Measurements from ENCODE around the gene IGSF6.
"Not testable (repeated sequence)": the region's sequence is repeated elsewhere in the genome, so short reads cannot be mapped to it uniquely, and the experiment has no call there.

Gene IGSF6

DNA sequence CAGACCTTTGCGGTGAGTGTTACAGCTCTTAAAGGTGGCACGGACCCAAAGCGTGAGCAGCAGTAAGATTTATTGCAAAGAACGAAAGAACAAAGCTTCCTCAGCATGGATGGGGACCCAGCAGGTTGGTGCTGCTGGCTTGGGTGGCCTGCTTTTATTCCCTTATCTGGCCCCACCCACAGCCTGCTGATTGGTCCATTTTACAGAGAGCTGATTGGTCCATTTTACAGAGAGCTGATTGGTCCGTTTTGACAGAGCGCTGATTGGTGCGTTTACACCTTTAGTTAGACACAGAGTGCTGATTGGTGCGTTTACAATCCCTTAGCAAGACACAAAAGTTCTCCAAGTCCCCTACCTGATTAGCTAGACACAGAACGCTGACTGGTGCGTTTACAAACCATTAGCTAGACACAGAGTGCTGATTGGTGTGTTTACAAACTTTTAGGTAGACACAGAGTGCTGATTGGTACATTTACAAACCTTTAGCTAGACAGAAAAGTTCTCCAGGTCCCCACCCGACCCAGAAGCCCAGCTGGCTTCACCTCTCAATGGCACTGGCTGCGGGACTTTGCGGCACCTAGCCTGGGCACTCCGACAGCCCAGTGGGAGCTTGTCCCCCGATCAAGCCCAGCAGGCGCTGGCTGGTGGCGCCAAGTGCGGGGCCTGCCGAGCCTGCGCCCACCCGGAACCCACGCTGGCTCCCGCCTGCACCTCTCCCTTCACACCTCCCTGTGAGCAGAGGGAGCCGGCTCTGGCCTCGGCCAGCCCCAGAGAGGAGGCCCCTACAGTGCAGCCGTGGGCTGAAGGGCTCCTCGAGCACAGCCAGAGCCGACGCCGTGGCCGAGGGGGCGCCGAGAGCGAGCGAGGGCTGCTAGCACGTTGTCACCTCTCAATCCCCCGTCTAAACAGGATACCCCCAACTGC, 22.5 kb downstream of the IGSF6 start:
- not testable (repeated sequence) for DNase-seq (ENCODE audit: low read depth, low spot score)

DNA sequence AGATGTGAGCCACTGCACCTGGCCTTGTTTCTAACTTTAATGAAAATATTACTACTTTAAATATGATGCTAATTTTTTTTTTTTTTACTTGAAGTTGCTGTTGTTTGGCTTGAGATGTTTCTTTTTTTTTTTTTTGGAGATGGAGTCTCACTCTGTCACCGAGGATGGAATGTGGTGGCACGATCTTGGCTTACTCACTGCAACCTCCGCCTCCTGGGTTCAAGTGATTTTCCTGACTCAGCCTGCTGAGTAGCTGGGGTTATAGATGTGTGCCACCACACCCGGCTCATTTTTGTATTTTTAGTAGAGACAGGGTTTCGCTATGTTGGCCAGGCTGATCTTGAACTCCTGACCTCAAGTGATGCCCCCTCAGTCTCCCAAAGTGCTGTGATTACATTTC, 23.6 kb downstream of the IGSF6 start:
- no peak for DNase-seq (ENCODE audit: low read depth, low spot score)

DNA sequence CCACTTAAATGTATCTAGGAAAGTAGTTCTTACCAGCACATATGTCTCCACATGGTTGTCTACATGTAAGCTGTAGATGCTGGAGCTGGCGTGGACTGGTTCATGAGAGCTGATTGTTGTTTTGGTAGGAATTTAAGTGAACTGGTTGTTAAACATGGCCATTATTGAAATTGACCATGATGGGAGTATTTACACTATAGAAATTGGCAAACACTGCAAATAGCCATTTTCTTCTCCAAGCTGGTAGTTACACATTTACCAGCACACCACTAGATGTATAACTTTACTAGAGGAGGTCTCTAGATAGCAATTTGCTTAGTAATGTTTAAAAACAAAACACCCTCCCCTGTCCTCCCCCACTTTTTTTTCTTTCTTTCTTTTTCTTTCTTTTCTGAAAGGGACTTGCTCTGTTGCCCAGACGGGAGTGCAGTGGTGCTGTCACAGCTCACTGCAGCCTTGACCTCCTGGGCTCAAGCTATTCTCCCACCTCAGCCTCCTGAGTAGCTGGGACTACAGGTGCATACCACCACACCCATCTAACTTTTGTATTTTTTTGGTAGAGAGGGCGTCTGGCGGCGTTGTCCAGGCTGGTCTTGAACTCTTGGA, 24.2 kb downstream of the IGSF6 start:
- DNase-seq (ENCODE audit: low read depth, low spot score): no peak

DNA sequence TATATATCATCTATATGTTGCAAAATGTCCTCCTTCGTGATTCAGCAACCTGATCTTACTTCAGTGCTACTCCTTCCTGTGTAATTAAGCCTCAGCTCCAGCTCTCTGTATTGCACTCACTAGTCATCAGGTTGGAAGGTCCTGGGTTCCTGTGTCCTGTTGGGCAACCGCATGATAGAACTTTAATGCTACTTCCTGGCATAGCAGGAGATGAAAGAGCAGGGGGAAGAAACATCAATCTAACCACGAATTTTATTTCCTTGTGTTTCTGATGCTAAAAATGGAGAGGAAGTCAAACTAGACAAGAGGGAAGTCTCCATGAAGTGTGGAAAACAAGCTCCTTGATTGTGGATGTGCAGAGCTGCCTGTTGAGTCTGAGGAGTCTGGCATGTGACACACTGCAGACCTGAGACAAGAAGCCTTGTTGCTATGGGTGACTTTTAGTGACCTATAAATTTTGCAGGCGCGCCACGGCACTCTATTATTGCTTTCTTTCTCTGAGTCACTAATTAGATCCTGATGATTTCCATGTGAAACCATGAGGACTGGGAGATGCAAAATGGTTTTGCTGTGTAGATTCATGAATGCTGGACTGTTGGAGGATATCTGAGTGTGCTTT, 25.6 kb downstream of the IGSF6 start:
- DNase-seq (ENCODE audit: low read depth, low spot score): no peak

DNA sequence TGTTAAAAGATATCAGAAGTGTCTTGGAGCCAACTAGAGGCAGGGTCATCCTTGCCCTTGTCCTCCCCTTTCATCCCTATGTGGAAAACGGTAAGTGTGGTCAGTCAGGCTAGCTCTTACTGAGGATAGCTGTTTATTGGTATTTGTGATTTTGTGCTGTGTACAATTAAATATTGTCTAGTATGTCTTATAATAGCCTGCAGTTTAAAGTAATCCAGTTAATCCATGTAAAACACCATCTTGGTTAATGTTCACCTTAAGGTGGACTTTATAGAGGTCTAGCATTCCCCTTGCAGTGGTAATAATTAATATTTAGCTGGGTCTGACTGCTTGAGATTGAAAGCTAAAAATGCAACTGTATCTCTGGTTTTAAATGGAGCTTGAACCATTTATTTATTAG, 27.4 kb downstream of the IGSF6 start:
- DNase-seq (ENCODE audit: low read depth, low spot score): no peak

DNA sequence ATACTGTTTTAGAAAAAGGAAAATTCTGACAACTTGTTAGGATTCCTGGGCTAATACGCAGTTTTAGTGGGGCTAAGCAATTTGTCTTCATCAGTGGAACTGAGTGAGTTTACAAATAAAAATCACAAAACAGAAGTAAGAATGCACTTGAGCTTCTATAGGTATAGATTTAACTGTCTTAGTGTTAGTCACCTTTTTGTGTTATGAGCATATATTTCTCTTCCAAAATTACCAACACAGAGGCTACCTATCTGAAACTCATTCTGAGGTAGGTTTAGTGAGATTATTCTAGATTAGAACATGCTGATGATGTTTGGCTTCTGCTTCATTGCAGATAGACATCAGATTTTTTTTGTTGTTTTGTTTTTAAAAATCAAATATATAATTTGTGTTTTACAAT, 29.9 kb downstream of the IGSF6 start:
- DNase-seq (ENCODE audit: low read depth, low spot score): no peak

DNA sequence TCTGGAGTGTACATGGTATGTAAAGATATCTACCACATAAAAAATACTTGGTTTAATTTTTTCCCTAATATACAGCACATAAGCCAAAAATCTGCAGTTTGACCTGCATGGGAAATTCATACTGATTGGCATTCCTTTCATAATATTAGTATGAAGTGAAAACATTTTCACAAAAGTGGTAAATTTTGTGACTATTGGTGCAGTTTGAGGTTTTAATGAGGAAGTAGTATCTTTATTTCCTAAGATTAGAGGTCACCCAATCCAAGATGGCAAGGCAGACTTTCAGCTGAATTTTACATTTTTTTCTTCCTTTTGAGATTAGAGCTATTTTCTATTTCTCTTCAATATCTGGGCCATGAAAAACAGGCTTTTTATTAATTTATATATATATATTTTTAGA, 31.8 kb downstream of the IGSF6 start:
- no peak for DNase-seq (ENCODE audit: low read depth, low spot score)

DNA sequence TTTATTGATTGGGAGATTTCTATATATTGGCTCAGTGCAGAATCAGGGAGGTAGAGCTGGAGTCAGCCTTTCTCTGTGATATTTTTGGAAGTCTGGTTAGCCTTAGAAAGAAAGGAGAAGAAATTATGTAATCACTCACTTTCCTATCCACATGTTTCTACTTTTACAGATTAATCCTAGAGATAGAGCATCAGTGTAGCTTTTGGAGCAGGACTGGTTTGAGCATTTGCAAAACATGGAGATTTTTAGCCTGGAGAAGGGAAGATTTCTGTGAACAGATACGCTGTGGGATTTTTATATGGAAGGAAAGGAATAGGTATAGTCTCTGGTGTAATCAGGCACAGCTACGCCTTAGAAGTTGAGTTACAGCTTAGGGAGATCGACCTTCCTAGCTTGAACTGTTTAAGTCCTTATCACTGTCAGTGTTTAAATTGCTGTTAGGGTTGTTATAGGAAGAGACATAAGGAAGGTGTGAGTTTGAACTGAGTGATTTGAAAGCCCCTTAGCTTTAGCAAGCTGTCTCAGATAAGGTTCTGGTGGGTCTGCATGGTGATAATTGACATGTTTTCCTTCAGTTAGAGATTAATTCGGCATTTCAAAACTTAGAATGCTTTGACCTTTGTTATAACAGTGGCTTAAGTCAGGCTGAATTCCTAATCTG, 32.5 kb downstream of the IGSF6 start:
- no peak for DNase-seq (ENCODE audit: low read depth, low spot score)

DNA sequence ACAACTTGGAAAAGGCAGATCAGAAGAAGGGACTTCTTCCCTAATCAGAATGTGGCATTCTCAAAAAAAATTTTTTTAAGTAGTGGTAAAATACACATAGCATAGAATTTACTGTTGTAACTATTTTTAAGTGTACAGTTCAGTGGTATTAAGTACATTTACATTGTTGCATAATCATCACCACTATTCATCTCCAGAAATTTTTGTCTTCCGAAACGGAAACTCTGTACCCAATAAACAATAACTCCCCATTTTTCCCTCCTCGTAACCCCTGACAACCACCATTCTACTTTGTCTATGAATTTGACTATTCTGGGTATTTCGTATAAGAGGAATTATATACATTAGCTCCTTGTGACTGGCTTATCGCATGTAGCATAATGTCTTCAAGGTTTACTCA, 34.1 kb downstream of the IGSF6 start:
- no peak for DNase-seq (ENCODE audit: low read depth, low spot score)

DNA sequence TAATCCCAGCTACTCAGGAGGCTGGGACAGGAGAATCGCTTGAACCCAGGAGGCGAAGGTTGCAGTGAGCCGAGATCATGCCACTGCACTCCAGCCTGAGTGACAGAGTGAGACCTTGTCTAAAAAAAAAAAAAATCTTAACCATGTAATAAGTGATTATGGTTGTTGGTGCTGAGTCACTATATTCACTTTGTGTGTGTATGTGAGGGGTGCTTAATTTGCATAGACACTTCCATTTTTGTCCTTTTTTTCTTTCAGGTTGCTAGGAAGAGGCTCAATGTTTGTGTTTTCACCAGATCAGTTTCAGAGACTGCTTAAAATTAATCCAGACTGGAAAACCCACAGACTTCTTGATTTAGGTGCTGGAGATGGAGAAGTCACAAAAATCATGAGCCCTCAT, 34.8 kb downstream of the IGSF6 start:
- no peak for DNase-seq (ENCODE audit: low read depth, low spot score)

DNA sequence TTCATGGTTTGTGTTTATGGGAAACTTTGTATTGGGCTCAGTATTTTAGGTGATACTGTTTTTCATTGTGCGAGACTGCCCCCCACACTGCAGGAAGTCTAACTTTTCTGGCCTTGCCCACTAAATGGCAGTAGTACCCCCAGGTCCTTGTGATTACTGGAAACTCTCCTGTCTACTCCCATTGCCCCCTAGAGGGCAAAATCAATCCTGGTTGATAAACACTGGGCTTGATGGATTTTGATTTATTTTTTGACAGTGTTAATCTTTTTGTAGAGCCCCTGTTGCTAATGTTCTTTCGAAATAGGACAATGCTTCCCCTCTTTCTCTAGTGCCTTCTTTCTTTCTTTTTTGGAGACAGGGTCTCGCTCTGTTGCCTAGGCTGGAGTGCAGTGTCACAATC, 37.5 kb downstream of the IGSF6 start:
- DNase-seq (ENCODE audit: low read depth, low spot score): no peak

DNA sequence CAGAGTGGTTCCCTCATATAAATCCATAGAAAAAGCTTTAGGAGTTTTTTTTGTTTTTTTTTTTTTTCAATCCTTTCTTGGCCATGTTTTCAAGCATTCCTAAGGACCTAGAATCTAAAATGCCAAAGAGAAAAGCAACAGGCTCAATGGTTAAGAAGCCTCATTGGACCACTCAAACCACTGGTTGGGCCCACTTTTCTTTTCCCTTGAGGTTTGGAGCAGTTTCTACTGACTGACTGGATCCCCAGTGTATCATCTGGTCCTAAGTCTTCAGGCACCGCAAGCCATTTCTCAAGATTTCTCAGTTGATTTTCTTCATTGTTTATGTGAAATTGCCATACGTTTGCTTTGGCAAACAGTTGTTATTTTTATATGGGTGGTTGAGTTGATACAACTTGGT, 38.6 kb downstream of the IGSF6 start:
- no peak for DNase-seq (ENCODE audit: low read depth, low spot score)

DNA sequence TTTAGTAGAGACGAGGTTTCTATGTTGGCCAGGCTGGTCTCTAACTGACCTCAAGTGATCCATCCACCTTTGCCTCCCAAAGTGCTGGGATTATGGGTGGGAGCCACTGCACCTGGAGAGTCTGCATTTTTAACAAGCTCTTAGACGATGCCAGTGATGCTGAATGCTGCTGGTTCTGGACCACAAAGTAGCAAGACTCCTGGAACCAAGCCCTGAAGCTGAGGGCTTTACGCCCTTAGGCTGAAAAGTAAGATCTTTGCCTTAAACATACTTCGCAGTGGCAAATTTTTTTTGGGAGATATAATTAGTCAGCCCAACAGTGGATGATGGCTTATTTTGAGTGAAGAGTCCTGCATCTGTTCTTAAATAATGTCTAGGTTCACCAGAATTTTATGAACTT, 39.0 kb downstream of the IGSF6 start:
- no peak for DNase-seq (ENCODE audit: low read depth, low spot score)

DNA sequence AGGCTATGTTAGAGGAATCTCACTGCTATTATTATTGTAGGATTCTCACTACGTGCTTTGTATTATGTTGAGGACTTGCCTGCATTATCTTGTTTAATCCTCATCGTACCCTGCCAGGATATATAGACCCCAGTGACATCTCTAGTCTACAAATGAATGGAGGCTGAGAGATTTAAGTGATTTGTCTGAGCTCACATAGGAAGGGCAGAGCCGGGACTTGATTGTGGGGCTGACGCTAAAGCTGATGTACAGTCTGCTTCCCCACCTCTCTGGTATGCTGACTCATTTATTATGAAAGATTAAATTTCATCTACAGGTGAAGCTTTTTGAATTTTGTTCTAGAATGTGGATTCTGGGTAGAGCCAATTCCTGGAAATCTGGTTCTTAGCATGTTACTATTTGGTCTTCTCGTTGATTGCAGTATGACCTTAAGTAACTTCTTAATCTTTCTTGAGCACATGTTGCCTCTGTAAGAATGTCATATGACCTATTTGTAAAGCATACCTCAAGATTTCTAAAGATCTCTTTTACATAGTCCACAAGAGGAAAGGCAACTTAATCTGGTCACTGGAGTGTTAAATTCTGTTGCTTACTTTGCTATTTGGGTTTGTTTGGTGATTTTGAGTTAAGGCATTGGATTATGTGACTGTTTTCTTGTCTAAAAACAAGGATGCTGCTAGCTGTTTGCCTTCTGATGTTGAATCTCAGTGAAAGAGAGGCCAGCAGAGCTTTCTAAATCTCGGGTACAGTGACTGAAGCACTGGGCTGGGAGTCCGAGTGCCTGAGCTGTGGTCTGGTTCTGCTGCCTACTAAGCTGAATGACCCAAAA, 40.6 kb downstream of the IGSF6 start:
- no peak for DNase-seq (ENCODE audit: low read depth, low spot score)

DNA sequence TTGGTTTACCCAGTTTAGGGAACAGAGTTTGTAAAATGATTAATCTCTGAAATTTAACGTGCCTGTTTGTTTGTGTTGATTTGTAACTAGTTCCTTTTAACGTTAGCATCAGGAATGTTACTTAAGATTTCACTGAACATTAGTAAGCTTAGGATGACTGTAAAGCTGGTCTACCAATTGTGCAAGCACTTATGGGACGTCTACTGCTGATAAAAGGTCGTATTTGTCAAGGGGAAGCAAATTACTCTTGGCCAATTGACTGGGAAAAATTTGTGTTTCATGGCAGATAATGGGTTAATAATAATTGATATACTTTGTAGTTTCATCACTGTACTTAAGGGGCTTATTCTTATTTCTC, 41.2 kb downstream of the IGSF6 start:
- no peak for DNase-seq (ENCODE audit: low read depth, low spot score)

DNA sequence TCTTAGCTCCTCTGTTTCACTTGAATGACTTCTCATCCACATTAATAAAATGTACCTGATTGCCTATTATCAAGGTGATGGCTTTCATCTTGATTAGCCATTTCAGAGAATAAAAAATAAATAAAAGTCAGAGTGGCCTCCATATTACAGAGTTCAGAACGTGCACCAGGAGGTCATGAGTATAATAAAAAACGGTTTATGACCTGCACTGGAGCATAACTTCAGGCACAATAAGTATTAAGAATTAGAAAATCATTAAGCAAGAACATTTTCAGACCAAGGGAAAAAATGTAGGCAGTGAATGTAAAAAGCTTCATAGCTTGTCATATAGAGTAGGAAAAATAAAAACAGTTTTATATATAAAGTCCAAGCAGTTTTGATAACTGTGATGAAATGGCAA, 41.6 kb downstream of the IGSF6 start:
- no peak for DNase-seq (ENCODE audit: low read depth, low spot score)

DNA sequence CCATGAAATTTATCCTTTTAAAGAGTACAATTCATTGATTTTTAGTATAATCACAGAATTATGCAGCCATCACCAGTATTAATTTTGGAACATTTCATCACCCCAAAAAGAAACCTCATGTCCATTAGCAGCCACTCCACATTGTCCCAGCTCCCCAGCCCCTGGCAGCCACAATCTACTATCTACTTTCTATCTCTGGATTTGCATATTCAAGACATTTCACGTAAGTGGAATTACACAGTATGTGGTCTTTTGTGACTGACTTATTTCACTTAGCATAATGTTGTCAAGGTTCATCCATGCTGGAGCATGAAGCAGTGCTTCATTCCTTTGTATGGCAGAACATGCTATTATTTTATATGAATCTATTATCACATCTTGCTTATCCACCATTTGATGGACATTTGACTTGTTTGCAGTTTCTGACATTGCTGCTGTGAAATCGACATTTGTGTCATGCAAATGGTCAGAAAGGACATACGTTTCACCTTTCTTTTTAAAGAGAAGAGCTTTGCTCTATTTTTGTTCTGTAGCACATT, 42.3 kb downstream of the IGSF6 start:
- DNase-seq (ENCODE audit: low read depth, low spot score): no peak

DNA sequence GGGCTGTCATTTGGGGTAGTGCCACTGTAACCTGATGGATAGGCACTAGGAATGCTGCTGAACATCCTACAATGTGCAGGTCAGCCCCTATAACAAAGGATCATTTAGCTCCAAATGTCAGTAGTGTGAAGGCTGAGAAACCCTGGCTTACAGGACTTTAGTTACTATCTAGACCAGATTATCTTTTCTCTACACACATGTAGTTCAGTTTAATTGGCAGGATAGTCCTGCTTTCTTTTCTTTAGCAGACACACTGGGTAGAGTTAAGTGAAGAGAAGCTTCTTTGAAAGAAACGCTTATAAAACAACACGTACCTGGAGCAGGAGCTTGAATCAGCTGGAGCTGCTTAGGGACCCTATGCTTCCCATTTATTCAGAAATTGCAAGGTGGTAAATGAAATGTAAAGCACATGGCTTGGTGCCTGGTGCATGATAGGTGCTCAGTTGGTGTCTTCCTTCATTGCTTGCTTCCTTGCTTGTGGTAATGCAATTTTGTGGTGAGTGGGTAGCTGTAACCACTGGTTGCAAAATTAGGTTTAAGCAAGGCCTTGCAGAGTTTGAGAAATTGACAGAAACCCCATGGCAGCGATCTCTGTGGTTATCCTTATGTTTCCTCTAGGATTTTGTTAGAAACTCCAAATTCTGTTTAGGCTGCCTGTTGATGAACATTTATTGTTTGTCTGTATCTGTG, 43.6 kb downstream of the IGSF6 start:
- no peak for DNase-seq (ENCODE audit: low read depth, low spot score)

DNA sequence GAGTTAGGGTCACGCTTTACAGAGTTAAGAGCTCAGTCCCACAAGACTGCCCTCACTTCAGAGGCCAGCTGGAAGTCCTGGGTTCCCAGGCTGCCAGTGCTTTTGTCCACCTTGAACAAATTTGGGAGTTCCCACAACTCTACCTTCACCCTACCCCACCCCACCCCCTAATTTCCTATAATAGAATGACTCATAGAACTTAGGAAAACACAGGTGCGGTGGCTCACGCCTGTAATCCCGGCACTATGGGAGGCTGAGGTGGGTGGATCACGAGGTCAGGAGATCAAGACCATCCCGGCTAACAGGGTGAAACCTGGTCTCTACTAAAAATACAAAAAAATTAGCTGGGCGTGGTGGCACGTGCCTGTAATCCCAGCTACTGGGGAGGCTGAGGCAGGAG, 46.6 kb downstream of the IGSF6 start:
- DNase-seq (ENCODE audit: low read depth, low spot score): not testable (repeated sequence)

DNA sequence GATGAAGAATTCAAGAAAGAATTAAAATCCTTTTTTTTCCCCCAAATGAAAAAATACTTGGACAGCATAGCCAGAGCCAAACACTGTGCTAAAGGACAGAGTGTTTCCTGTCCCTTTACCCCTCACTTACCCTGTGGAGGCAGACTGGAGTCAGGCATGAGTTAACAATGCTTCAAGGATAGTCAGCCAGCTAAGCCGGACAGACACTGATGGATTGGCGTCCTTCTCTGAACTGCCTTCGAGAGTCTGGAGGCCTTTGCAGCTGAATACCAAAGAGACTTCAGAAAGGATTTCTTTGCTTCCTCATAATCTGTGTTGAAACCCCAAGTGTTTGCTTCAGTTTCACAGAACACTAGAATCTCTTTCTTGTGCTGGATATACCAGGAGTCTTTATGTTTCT, 48.5 kb downstream of the IGSF6 start:
- no peak for DNase-seq (ENCODE audit: low read depth, low spot score)

DNA sequence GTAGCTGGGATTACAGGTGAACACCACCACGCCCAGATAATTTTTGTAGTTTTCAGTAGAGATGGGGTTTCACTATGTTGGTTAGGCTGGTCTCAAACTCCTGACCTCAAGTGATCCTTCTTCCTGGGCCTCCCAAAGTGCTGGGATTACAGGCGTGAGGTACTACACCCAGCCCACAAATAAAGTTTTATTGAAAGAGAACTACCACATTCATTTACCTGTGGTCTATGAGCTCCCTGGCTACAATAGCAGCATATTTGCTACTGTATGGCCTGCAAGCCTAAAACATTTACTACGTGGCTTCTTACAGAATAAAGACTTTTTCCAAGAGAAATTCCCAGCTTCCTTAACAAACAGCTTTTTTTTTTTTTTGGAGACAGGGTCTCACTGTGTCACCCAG, 49.6 kb downstream of the IGSF6 start:
- DNase-seq (ENCODE audit: low read depth, low spot score): no peak
